ENCODE results near the gene DCC. TPM values are rescaled to one million over a fixed set of nuclear protein-coding genes. Genes with fewer than 3 reads are reported as not detected.

Gene DCC
- total RNA-seq, 1 experiment from 2014 or later, result 0.72 TPM

DNA sequence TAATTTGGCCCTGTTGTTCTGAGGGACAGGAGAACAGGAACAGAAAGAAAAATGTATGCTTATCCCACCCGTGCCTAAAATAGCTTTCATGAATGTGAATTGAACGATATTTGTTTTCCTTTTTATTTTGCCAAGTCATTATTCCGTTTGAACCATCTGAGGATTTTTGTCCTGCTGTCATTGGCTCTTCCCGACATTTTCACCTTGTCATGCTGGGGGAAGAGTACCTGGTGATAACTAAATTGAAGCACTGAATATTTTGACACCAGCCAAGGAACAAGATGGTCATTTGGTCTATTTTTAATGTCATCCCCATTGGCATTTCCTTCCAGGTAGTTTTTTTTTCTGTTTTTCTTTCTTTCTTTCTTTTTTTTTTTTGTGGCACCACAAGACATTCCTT, 204.1 kb downstream of the DCC start:
- no peaks in the 10 kb centered on the region for H3K27me3 Mint-ChIP-seq (ENCODE audit: low read depth)
- CTCF ChIA-PET, result no interaction called here
- H3K27ac Mint-ChIP-seq, result no peak overlapping the region; the same call in 1 of the 2 replicates
- DNase-seq (ENCODE audit: low spot score), result no peak
- H3K36me3 Mint-ChIP-seq, result peaks cover under 1% of the 10 kb centered on the region; the same call in 1 of the 2 replicates
- no peaks in the 10 kb centered on the region; the same call in 1 of the 2 replicates for H3K4me1 Mint-ChIP-seq
- TF ChIP-seq ZNF671 (CRISPR knock-in tag; IDR thresholded peaks at IDR 0.05), result no peak
- TF ChIP-seq, protein P1, sequence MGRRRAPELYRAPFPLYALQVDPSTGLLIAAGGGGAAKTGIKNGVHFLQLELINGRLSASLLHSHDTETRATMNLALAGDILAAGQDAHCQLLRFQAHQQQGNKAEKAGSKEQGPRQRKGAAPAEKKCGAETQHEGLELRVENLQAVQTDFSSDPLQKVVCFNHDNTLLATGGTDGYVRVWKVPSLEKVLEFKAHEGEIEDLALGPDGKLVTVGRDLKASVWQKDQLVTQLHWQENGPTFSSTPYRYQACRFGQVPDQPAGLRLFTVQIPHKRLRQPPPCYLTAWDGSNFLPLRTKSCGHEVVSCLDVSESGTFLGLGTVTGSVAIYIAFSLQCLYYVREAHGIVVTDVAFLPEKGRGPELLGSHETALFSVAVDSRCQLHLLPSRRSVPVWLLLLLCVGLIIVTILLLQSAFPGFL (CRISPR knock-in tag; IDR thresholded peaks at IDR 0.05; ENCODE audit: borderline replicate concordance), result no peak
- TF ChIP-seq FOXP1 (CRISPR knock-in tag; IDR thresholded peaks at IDR 0.05; ENCODE audit: borderline replicate concordance), result no peak
- no peak for TF ChIP-seq GRHL2 (CRISPR knock-in tag; IDR thresholded peaks at IDR 0.05; ENCODE audit: insufficient replicate concordance, severe bottlenecking)
- TF ChIP-seq, protein P2, sequence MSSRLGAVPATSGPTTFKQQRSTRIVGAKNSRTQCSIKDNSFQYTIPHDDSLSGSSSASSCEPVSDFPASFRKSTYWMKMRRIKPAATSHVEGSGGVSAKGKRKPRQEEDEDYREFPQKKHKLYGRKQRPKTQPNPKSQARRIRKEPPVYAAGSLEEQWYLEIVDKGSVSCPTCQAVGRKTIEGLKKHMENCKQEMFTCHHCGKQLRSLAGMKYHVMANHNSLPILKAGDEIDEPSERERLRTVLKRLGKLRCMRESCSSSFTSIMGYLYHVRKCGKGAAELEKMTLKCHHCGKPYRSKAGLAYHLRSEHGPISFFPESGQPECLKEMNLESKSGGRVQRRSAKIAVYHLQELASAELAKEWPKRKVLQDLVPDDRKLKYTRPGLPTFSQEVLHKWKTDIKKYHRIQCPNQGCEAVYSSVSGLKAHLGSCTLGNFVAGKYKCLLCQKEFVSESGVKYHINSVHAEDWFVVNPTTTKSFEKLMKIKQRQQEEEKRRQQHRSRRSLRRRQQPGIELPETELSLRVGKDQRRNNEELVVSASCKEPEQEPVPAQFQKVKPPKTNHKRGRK (CRISPR knock-in tag; IDR thresholded peaks at IDR 0.05; ENCODE audit: borderline replicate concordance), result no peak
- no peak for TF ChIP-seq NFYB (CRISPR knock-in tag; conservative IDR thresholded peaks at IDR 0.05; ENCODE audit: low read depth)
- no peak for TF ChIP-seq FOXJ3 (CRISPR knock-in tag; IDR thresholded peaks at IDR 0.05; ENCODE audit: borderline replicate concordance)
- no peak for TF ChIP-seq JAZF1 (CRISPR knock-in tag; IDR thresholded peaks at IDR 0.05)
- TF ChIP-seq SOX15 (CRISPR knock-in tag; IDR thresholded peaks at IDR 0.05), result no peak
- no peak for TF ChIP-seq NR3C1 (CRISPR knock-in tag; conservative IDR thresholded peaks at IDR 0.05; ENCODE audit: low read depth)
- TF ChIP-seq ETV6 (CRISPR knock-in tag; IDR thresholded peaks at IDR 0.05), result no peak
- TF ChIP-seq, protein P3, sequence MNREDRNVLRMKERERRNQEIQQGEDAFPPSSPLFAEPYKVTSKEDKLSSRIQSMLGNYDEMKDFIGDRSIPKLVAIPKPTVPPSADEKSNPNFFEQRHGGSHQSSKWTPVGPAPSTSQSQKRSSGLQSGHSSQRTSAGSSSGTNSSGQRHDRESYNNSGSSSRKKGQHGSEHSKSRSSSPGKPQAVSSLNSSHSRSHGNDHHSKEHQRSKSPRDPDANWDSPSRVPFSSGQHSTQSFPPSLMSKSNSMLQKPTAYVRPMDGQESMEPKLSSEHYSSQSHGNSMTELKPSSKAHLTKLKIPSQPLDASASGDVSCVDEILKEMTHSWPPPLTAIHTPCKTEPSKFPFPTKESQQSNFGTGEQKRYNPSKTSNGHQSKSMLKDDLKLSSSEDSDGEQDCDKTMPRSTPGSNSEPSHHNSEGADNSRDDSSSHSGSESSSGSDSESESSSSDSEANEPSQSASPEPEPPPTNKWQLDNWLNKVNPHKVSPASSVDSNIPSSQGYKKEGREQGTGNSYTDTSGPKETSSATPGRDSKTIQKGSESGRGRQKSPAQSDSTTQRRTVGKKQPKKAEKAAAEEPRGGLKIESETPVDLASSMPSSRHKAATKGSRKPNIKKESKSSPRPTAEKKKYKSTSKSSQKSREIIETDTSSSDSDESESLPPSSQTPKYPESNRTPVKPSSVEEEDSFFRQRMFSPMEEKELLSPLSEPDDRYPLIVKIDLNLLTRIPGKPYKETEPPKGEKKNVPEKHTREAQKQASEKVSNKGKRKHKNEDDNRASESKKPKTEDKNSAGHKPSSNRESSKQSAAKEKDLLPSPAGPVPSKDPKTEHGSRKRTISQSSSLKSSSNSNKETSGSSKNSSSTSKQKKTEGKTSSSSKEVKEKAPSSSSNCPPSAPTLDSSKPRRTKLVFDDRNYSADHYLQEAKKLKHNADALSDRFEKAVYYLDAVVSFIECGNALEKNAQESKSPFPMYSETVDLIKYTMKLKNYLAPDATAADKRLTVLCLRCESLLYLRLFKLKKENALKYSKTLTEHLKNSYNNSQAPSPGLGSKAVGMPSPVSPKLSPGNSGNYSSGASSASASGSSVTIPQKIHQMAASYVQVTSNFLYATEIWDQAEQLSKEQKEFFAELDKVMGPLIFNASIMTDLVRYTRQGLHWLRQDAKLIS (CRISPR knock-in tag; IDR thresholded peaks at IDR 0.05; ENCODE audit: borderline replicate concordance), result no peak
- no peak for TF ChIP-seq SMAD4 (CRISPR knock-in tag; IDR thresholded peaks at IDR 0.05)
- TF ChIP-seq, protein P4, sequence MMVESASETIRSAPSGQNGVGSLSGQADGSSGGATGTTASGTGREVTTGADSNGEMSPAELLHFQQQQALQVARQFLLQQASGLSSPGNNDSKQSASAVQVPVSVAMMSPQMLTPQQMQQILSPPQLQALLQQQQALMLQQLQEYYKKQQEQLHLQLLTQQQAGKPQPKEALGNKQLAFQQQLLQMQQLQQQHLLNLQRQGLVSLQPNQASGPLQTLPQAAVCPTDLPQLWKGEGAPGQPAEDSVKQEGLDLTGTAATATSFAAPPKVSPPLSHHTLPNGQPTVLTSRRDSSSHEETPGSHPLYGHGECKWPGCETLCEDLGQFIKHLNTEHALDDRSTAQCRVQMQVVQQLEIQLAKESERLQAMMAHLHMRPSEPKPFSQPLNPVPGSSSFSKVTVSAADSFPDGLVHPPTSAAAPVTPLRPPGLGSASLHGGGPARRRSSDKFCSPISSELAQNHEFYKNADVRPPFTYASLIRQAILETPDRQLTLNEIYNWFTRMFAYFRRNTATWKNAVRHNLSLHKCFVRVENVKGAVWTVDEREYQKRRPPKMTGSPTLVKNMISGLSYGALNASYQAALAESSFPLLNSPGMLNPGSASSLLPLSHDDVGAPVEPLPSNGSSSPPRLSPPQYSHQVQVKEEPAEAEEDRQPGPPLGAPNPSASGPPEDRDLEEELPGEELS (CRISPR knock-in tag; IDR thresholded peaks at IDR 0.05), result no peak
- TF ChIP-seq NR2C2 (CRISPR knock-in tag; IDR thresholded peaks at IDR 0.05), result no peak
- no peak for TF ChIP-seq NFATC4 (CRISPR knock-in tag; IDR thresholded peaks at IDR 0.05)
- TF ChIP-seq ZBTB21 (CRISPR knock-in tag; IDR thresholded peaks at IDR 0.05; ENCODE audit: borderline replicate concordance), result no peak
- TF ChIP-seq JUN (CRISPR knock-in tag; IDR thresholded peaks at IDR 0.05), result no peak
- no peak for TF ChIP-seq ZNF121 (CRISPR knock-in tag; IDR thresholded peaks at IDR 0.05)
- H3K4me3 Mint-ChIP-seq, result no peak overlapping the region
- no peak for ATAC-seq
- peaks cover 6% of the 10 kb centered on the region for H3K9me3 Mint-ChIP-seq
- POLR2A ChIA-PET, result no interaction called here
